Measurements from ENCODE around the gene GATC.

The GATC gene

DNA sequence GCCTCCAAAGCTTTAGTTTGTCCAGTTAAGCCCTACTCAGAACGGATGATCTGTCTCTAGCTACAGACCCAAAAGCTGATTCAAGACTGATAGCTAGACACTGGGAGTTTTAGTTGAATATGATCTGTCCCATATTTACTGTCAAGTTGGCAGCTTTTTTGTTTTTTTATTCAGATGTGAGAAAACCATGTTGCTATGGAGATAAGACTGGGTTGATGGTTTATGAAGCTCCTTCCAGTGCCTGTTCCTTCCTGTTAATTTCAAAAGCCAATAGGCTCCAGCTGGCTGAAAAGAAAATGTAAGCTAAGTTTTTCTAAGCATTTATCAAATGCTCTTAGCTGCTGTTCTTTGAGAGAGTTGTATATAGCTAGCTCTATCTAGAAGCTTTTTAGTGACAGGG lies 54.3 kb downstream of the GATC start:
- no peak for DNase-seq

- no peak for DNase-seq
Observed at GRCh38 chr12:120504587-120504986, 58.3 kb downstream of the GATC start.

DNA sequence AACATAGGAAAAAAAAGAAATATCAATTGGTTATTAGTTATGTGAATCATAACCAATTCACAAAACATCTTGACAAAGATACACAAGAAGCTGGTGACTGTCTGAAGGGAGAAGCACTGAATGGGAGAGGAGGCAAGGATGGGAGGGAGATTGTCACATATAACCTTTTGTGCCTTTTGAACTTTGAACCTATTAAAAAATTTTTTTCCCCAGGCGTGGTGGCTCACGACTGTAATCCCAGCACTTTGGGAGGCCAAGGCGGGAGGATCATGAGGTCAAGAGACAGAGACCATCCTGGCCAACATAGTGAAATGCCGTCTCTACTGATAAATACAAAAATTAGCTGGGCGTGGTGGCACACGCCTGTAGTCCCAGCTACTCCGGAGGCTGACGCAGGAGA lies 62.3 kb downstream of the GATC start:
- DNase-seq = no peak
